HepG2 (cell line): ENCODE measurements around the gene LATS2. TPM values are rescaled to one million over a fixed set of nuclear protein-coding genes. Genes with fewer than 3 reads are reported as not detected.

ENCODE experiments used
- ATAC-seq: fragments of 200-7000 bp; cut with Tn5 transposase; 3 replicates; pipeline ENCODE4 v1.9.1; 2020; ENCODE audit warnings: mild to moderate bottlenecking, moderate library complexity
- BruUV-seq: library from RNA; stranded (reverse); fragments of 400-500 nt; replicated peaks from 2 replicates; lab custom pipeline; 2021; lab: Mats Ljungman, UMichigan
- CTCF ChIA-PET: fragments of 300-600 bp; formaldehyde crosslinking; extraction: SDS; loops from one replicate; lab custom pipeline; 2021; ENCODE audit warnings: low total read pairs, inconsistent platforms, low intra/inter-chr PET ratio; lab: Yijun Ruan, JAX
- POLR2A ChIA-PET: fragments of 350-600 bp; sonication (Branson Sonifier 250); formaldehyde crosslinking; loops from one replicate; lab custom pipeline; 2020; ENCODE audit warnings: antibody characterized with exemption, inconsistent platforms; lab: Yijun Ruan, JAX
- DNase-seq: peaks from one replicate; pipeline ENCODE4 v3.0.0-alpha.2; 2015; ENCODE audit warnings: low spot score
- FAIRE-seq: peaks from 3 replicates; lab custom pipeline; 2011; peaks lifted over from hg19 to GRCh38; lab: Jason Lieb, UNC
- H2AFZ ChIP-seq: one replicate; pipeline ENCODE4 v1.6.1; 2011; ENCODE audit warnings: low read length, inconsistent platforms
- H3K27ac ChIP-seq: fragments of 300-600 bp; 3 replicates; pipeline ENCODE4 v1.8.0; 2011; ENCODE audit warnings: mixed run types, mild to moderate bottlenecking, mixed read lengths, low read length, inconsistent platforms; ENCODE audit not compliant: insufficient read depth; ENCODE audit errors: extremely low read length
- H3K27me3 ChIP-seq, 2 experiments: fragments of 200-600 bp in 1 of 2; 2 replicates in 1 of 2; 3 replicates in 1 of 2; pipeline versions ENCODE4 v1.6.0 to v1.8.0; 2011; ENCODE audit warnings: low read length in 2 of 2, mild to moderate bottlenecking in 2 of 2, moderate library complexity in 2 of 2, inconsistent platforms in 1 of 2; ENCODE audit not compliant: insufficient read depth in 2 of 2, control insufficient read depth in 1 of 2
- H3K36me3 ChIP-seq, 2 experiments: fragments of 200-600 bp in 1 of 2; replicated peaks in 1 of 2; 2 replicates in 1 of 2; 3 replicates in 1 of 2; pipeline versions ENCODE4 v1.5.1 to v1.8.0; 2011; ENCODE audit warnings: low read length in 2 of 2, inconsistent platforms in 1 of 2; ENCODE audit not compliant: insufficient read depth in 2 of 2, control insufficient read depth in 1 of 2
- H3K4me1 ChIP-seq: 2 replicates; pipeline ENCODE4 v1.5.1; 2012; ENCODE audit warnings: low read length, inconsistent platforms; ENCODE audit not compliant: insufficient read depth
- H3K4me2 ChIP-seq: 2 replicates; pipeline ENCODE4 v1.6.0; 2011; ENCODE audit warnings: low read depth, low read length, inconsistent platforms
- H3K4me3 ChIP-seq, 3 experiments: fragments of 200-600 bp in 1 of 3; sonication (generic), shearing (Covaris generic) in 1 of 3; replicated peaks in 1 of 3; 2 replicates each; pipeline ENCODE4 v1.5.1; 2011 to 2016; ENCODE audit warnings: low read length in 3 of 3, inconsistent platforms in 2 of 3, low read depth in 2 of 3, mild to moderate bottlenecking in 2 of 3, control low read depth in 1 of 3, mixed read lengths in 1 of 3; ENCODE audit not compliant: insufficient read depth in 1 of 3
- H3K79me2 ChIP-seq: one replicate; pipeline ENCODE4 v1.6.1; 2011; ENCODE audit warnings: low read length, inconsistent platforms; ENCODE audit not compliant: insufficient read depth
- H3K9ac ChIP-seq: 2 replicates; pipeline ENCODE4 v1.6.0; 2011; ENCODE audit warnings: mild to moderate bottlenecking, low read depth, low read length, inconsistent platforms; ENCODE audit not compliant: insufficient read depth
- H3K9me3 ChIP-seq: 2 replicates; pipeline ENCODE4 v1.5.1; 2012; ENCODE audit warnings: mild to moderate bottlenecking, low read length
- H4K20me1 ChIP-seq: 2 replicates; pipeline ENCODE4 v1.6.0; 2011; ENCODE audit warnings: inconsistent platforms, mild to moderate bottlenecking, low read length, moderate library complexity; ENCODE audit not compliant: insufficient read depth
- AHR ChIP-seq: IDR thresholded peaks from 2 replicates; pipeline ENCODE4 v1.6.1; 2018; ENCODE audit warnings: missing genetic modification reagents, missing compliant biosample characterization
- CBX1 ChIP-seq: IDR thresholded peaks from one replicate; pipeline ENCODE4 v1.6.1; 2016; ENCODE audit warnings: antibody characterized with exemption, low read depth
- CREB1 ChIP-seq, 2 experiments: fragments of 450-650 bp in 1 of 2; IDR thresholded peaks; 2 replicates each; pipeline ENCODE4 v1.6.1; 2016 to 2017; ENCODE audit warnings: control low read depth in 1 of 2, mild to moderate bottlenecking in 1 of 2, missing compliant biosample characterization in 1 of 2, missing genetic modification characterization in 1 of 2
- FOXO4 ChIP-seq: sonication (generic); formaldehyde crosslinking; conservative IDR thresholded peaks from 2 replicates; pipeline ENCODE4 v1.8.1; 2023; ENCODE audit warnings: missing genetic modification reagents
- GZF1 ChIP-seq: sonication (generic); formaldehyde crosslinking; IDR thresholded peaks from 2 replicates; pipeline ENCODE4 v1.5.1; 2020; ENCODE audit warnings: mild to moderate bottlenecking, missing genetic modification reagents
- KLF13 ChIP-seq: sonication (generic); formaldehyde crosslinking; IDR thresholded peaks from 2 replicates; pipeline ENCODE4 v1.4.0; 2020; ENCODE audit warnings: mild to moderate bottlenecking, missing genetic modification reagents
- MAFK ChIP-seq, 2 experiments: IDR thresholded peaks in 1 of 2; conservative IDR thresholded peaks in 1 of 2; 2 replicates each; pipeline ENCODE4 v1.6.1; 2011; ENCODE audit warnings: improper control_type of control experiment in 2 of 2, low read length in 2 of 2
- RFX1 ChIP-seq: fragments of 450-650 bp; IDR thresholded peaks from 2 replicates; pipeline ENCODE4 v1.6.1; 2017
- ZBTB3 ChIP-seq: sonication (generic); formaldehyde crosslinking; IDR thresholded peaks from 2 replicates; pipeline ENCODE4 v1.4.0; 2020; ENCODE audit warnings: low read depth, mild to moderate bottlenecking, moderate library complexity, missing genetic modification reagents, borderline replicate concordance
- ZNF280D ChIP-seq: sonication (generic); formaldehyde crosslinking; IDR thresholded peaks from 2 replicates; pipeline ENCODE4 v1.5.1; 2020; ENCODE audit warnings: mild to moderate bottlenecking, missing genetic modification reagents
- in situ Hi-C: cut with HindIII; loops from 2 replicates; pipeline ENCODE4 v1.10.0; 2017; ENCODE audit warnings: low pct_unique_long_range_greater_than_20kb; ENCODE audit not compliant: extremely low pct_ligation_motif_present
- intact Hi-C: fragments of 100-400 bp; cut with micrococcal nuclease; formaldehyde crosslinking; loops from one replicate; pipeline ENCODE4 v1.10.0; 2022; ENCODE audit not compliant: unreplicated experiment
- polyA plus RNA-seq, 8 experiments: library from polyadenylated mRNA; depleted of rRNA in 3 of 8; stranded (reverse) in 7 of 8; unstranded in 1 of 8; fragments of >200 nt; fragmentation: Illumina TruSeq in 4 of 8; extraction: Trizol in 4 of 8; gene quantifications; 2 replicates each; pipeline versions ENCODE4 v1.2.1 to v1.2.3, GENCODE V29; 2011 to 2016; ENCODE audit warnings: low read depth in 4 of 8, missing spikeins in 1 of 8, mixed read lengths in 1 of 8; ENCODE audit not compliant: insufficient read depth in 1 of 8
- total RNA-seq, 5 experiments: library from RNA; depleted of rRNA; stranded (reverse); fragments of >200 nt; fragmentation: Illumina TruSeq; extraction: Trizol; gene quantifications; 2 replicates each; pipeline ENCODE4 v1.2.3, GENCODE V29; 2016; ENCODE audit warnings: low read depth in 1 of 5
- TF ChIP-seq, protein P1 (sequence below): sonication (generic); formaldehyde crosslinking; IDR thresholded peaks from 2 replicates; pipeline ENCODE4 v1.5.1; 2020; ENCODE audit warnings: mild to moderate bottlenecking, missing genetic modification reagents, borderline replicate concordance
- TF ChIP-seq, protein P2 (sequence below): sonication (generic); formaldehyde crosslinking; IDR thresholded peaks from 2 replicates; pipeline ENCODE4 v1.4.0; 2020; ENCODE audit warnings: mild to moderate bottlenecking, missing genetic modification reagents

LATS2 gene
- total and polyA plus RNA-seq, 2 of the 13 experiments (the other 11 are each of a cell fraction or from before 2014, with no cell fraction given): 7.3 to 8.5 TPM

DNA sequence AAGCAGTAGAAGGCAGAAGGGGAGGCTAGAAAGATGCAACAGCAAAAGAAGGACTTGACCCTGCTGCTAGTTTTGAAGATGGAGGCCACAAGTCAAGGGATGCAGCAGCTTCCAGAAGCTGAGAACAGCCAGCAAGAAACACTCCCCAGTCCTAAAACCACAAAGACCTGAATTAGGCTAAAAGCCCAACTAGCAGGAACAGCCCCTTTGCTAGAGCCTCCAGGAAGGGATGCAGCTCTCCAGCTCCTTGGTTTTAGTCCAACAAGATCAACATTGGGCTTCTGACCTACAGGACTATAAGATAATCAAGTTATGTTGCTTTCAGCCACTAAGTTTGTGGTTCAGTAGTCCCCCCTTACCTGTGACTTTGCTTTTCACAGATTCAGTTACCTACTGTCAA, 10.5 kb upstream of the LATS2 start:
- TF ChIP-seq, protein P1, sequence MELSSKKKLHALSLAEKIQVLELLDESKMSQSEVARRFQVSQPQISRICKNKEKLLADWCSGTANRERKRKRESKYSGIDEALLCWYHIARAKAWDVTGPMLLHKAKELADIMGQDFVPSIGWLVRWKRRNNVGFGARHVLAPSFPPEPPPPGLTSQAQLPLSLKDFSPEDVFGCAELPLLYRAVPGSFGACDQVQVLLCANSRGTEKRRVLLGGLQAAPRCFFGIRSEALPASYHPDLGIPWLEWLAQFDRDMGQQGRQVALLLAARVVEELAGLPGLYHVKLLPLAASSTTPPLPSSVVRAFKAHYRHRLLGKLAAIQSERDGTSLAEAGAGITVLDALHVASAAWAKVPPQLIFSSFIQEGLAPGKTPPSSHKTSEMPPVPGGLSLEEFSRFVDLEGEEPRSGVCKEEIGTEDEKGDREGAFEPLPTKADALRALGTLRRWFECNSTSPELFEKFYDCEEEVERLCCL: no peak
- TF ChIP-seq CREB1 (IDR thresholded peaks at IDR 0.05) (no peak), CREB1 (CRISPR knock-in tag; IDR thresholded peaks at IDR 0.05) (no peak), RFX1 (no peak), FOXO4 (no peak), ZBTB3 (CRISPR knock-in tag) (no peak), GZF1 (CRISPR knock-in tag) (no peak), ZNF280D (no peak), AHR (no peak), KLF13 (CRISPR knock-in tag) (no peak), CBX1 (no peak), MAFK (conservative IDR thresholded peaks at IDR 0.05 in 1 of 2, IDR thresholded peaks at IDR 0.05 in 1 of 2; ENCODE audit: low read length in 2 of 2) (no peak)
- TF ChIP-seq, protein P2, sequence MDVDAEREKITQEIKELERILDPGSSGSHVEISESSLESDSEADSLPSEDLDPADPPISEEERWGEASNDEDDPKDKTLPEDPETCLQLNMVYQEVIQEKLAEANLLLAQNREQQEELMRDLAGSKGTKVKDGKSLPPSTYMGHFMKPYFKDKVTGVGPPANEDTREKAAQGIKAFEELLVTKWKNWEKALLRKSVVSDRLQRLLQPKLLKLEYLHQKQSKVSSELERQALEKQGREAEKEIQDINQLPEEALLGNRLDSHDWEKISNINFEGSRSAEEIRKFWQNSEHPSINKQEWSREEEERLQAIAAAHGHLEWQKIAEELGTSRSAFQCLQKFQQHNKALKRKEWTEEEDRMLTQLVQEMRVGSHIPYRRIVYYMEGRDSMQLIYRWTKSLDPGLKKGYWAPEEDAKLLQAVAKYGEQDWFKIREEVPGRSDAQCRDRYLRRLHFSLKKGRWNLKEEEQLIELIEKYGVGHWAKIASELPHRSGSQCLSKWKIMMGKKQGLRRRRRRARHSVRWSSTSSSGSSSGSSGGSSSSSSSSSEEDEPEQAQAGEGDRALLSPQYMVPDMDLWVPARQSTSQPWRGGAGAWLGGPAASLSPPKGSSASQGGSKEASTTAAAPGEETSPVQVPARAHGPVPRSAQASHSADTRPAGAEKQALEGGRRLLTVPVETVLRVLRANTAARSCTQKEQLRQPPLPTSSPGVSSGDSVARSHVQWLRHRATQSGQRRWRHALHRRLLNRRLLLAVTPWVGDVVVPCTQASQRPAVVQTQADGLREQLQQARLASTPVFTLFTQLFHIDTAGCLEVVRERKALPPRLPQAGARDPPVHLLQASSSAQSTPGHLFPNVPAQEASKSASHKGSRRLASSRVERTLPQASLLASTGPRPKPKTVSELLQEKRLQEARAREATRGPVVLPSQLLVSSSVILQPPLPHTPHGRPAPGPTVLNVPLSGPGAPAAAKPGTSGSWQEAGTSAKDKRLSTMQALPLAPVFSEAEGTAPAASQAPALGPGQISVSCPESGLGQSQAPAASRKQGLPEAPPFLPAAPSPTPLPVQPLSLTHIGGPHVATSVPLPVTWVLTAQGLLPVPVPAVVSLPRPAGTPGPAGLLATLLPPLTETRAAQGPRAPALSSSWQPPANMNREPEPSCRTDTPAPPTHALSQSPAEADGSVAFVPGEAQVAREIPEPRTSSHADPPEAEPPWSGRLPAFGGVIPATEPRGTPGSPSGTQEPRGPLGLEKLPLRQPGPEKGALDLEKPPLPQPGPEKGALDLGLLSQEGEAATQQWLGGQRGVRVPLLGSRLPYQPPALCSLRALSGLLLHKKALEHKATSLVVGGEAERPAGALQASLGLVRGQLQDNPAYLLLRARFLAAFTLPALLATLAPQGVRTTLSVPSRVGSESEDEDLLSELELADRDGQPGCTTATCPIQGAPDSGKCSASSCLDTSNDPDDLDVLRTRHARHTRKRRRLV (CRISPR knock-in tag): no peak
- Histone ChIP-seq H3K79me2 (no peaks in the 10 kb centered on the region), H3K27me3 (peaks cover 0 to 3% of the 10 kb centered on the region in 2 experiments; a peak in 1 of 5 replicates), H3K36me3 (no peaks in the 10 kb centered on the region), H3K4me1 (peaks cover 34% of the 10 kb centered on the region), H3K9ac (no peak overlapping the region), H3K27ac (no peak overlapping the region), H3K9me3 (no peaks in the 10 kb centered on the region), H3K4me2 (no peak overlapping the region), H4K20me1 (no peaks in the 10 kb centered on the region), H3K4me3 (no peak overlapping the region), H2AFZ (no peak overlapping the region)
- BruUV-seq: no TSS peak
- ATAC-seq: no peak
- ChIA-PET POLR2A (no interaction called here), CTCF (no interaction called here)
- intact Hi-C loops: no loop called here
- FAIRE-seq: no peak
- no peak for DNase-seq
- in situ Hi-C loops: no loop called here
